Activated naive CD4-positive, alpha-beta T cell treated with anti-CD3 and anti-CD28 coated beads, Interleukin-2, amount 50 U/mL, for 24 hours (primary cell): Measurements from ENCODE around the gene PRKCQ.
"Not testable (repeated sequence)": the region's sequence is repeated elsewhere in the genome, so short reads cannot be mapped to it uniquely, and the experiment has no call there.

Experiments used
- H3K27ac Mint-ChIP-seq: one replicate; pipeline ENCODE4 v1.8.0; 2021; ENCODE audit warnings: mild to moderate bottlenecking, mixed read lengths
- H3K27me3 Mint-ChIP-seq: one replicate; pipeline ENCODE4 v1.8.0; 2021; ENCODE audit warnings: mixed read lengths
- H3K36me3 Mint-ChIP-seq: one replicate; pipeline ENCODE4 v1.8.0; 2021; ENCODE audit warnings: mixed read lengths
- H3K4me1 Mint-ChIP-seq: one replicate; pipeline ENCODE4 v1.8.0; 2021; ENCODE audit warnings: mixed read lengths
- H3K4me3 Mint-ChIP-seq: one replicate; pipeline ENCODE4 v1.8.0; 2021; ENCODE audit warnings: mild to moderate bottlenecking, mixed read lengths
- H3K9me3 Mint-ChIP-seq: one replicate; pipeline ENCODE4 v1.8.0; 2021; ENCODE audit warnings: mixed read lengths

The PRKCQ gene

DNA sequence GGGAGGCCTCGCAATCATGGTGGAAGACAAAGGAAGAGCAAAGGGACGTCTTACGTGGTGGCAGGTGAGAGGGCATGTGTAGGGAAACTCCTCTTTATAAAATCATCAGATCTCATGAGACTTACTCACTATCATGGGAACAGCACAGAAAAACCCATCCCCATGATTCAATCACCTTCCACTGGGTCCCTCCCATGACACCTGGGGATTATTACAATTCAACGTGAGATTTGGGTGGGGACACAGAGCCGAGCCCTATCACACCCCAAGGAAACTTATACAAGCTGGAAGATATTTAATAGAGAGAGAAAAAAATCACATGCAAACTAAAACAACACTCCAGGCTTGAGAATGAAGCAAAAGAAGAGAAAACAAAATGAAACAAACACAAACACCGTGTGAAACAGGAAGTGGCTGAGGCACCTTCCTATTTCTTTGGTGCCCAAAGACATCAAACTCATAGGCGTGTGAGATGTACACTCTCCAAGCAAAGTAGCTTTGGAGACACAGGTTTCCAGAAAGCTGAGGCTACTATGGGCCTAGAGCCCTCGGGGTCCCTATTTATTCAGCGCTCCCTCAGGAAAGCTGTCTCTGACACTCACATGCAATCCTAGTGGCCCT lies 97.2 kb downstream of the PRKCQ start:
- Mint-ChIP-seq H3K9me3 (peaks cover 5% of the 10 kb centered on the region), H3K27me3 (no peaks in the 10 kb centered on the region), H3K4me1 (peaks cover 46% of the 10 kb centered on the region), H3K4me3 (peak overlapping the region; percentile 30), H3K27ac (peak overlapping the region; percentile 38), H3K36me3 (peaks cover 32% of the 10 kb centered on the region)

DNA sequence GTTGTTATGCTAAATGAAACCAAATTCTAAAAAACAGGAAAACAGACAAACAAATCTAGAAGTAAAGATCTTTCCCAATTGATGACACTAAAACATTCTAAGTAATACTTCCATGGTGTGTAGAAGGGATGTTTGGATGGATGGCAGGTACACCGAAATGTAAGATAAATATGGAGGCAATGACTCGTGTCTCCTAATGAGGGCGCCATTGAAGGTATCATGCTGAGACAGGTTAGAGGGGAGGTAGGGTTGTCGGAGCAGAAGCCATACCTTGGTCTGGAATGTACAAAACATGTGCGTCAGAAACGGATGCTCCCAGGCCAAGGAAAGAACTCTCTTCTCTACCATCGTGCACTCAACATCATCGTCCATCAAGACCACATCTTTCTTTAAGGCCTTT lies 101.4 kb downstream of the PRKCQ start:
- Mint-ChIP-seq H3K27ac (no peak overlapping the region), H3K4me1 (peaks cover 58% of the 10 kb centered on the region), H3K4me3 (no peak overlapping the region), H3K36me3 (peaks cover 39% of the 10 kb centered on the region), H3K27me3 (no peaks in the 10 kb centered on the region), H3K9me3 (peaks cover 4% of the 10 kb centered on the region)

DNA sequence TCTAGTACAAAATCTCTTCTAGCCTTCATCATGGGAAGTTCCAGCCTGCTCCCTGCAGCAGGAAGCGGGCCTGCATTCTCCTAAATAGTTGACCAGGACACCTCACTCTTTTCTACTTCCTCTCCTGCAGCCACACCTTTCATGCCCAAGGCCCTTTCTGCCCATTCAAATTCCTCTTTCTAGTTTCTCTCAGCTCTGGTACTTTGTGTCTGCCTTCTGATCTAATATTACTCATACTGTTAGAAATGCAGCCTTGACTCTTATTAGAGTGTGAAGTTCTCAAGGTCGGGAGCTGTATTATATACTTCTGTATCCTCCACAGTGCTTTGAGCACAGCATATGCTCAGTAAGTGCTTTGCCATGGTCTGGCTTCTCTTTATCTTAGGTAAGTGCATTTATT lies 103.1 kb downstream of the PRKCQ start:
- no peaks in the 10 kb centered on the region for H3K27me3 Mint-ChIP-seq
- H3K27ac Mint-ChIP-seq: peak overlapping the region; percentile 9
- peaks cover 25% of the 10 kb centered on the region for H3K36me3 Mint-ChIP-seq
- H3K4me1 Mint-ChIP-seq: peaks cover 56% of the 10 kb centered on the region
- no peaks in the 10 kb centered on the region for H3K9me3 Mint-ChIP-seq
- no peak overlapping the region for H3K4me3 Mint-ChIP-seq

DNA sequence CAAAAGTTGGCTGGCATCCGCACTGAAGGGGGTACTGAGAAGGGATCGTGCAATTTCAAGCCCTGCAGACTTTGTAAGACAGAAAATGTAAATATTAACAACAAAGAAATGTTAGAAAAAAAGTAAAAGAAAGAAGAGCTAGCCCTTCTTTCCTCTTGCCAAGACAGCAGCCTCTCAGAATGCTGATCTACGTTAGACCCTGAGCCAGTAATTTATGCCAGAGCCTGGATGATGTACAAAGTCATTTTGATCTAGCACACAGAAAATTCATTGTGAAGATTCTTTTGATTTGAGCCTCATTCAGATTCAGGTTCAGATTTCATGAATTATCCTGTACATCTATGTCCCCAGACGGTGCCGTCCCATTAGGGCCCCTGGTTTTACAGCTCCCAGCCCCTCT lies 105.2 kb downstream of the PRKCQ start:
- peak overlapping the region; percentile 12 for H3K4me3 Mint-ChIP-seq
- peaks cover 35% of the 10 kb centered on the region for H3K36me3 Mint-ChIP-seq
- H3K9me3 Mint-ChIP-seq: no peaks in the 10 kb centered on the region
- H3K27ac Mint-ChIP-seq: peak overlapping the region; percentile 87
- peaks cover 71% of the 10 kb centered on the region for H3K4me1 Mint-ChIP-seq
- no peaks in the 10 kb centered on the region for H3K27me3 Mint-ChIP-seq

DNA sequence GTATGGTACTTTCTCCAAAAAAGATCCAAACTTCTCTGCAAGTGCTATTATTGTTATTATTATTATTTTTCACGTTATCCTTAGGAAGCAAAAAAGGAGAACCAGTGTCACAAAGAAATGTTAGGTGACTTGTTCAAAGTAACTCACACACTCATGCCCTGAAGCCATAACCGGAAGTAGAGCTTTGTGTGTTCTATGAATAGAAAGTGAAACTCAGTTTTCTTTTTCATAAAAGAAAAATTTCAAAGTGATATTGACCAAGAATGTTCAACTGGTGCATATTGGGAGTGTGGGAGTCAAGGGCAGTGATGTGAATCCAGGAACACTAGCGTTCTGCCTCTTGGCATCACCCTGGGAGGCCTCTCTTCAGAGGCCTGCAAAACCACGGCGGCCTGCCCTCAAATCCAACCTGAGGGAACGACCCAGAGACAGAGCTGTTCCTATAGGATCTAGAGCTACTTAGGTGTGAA lies 106.1 kb downstream of the PRKCQ start:
- Mint-ChIP-seq H3K9me3 (no peaks in the 10 kb centered on the region), H3K27ac (peak overlapping the region; percentile 99), H3K4me3 (peak overlapping the region; percentile 92), H3K36me3 (peaks cover 38% of the 10 kb centered on the region), H3K27me3 (no peaks in the 10 kb centered on the region), H3K4me1 (peaks cover 71% of the 10 kb centered on the region)

DNA sequence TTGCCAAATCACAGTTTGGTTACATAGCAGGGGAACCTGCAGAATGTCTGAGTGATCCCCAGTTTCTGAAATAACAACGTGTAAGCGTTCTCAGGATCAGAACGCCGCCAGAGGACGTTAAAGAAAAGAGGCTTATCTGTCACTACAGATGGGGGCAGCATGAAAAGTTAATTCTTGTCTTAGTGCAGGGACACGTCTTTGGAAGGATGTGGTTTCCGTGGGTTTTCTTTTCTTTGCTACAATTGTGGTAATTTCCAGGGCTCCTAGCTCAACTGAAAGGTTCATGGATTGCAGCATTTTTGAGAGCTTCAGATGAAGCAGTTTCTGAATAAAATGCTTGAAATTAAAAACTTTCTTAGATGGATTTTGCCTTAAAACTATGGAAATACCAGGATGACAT lies 106.6 kb downstream of the PRKCQ start:
- H3K36me3 Mint-ChIP-seq: peaks cover 34% of the 10 kb centered on the region
- H3K4me3 Mint-ChIP-seq: peak overlapping the region; percentile 75
- H3K27ac Mint-ChIP-seq: peak overlapping the region; percentile 78
- no peaks in the 10 kb centered on the region for H3K9me3 Mint-ChIP-seq
- H3K4me1 Mint-ChIP-seq: peaks cover 71% of the 10 kb centered on the region
- no peaks in the 10 kb centered on the region for H3K27me3 Mint-ChIP-seq

DNA sequence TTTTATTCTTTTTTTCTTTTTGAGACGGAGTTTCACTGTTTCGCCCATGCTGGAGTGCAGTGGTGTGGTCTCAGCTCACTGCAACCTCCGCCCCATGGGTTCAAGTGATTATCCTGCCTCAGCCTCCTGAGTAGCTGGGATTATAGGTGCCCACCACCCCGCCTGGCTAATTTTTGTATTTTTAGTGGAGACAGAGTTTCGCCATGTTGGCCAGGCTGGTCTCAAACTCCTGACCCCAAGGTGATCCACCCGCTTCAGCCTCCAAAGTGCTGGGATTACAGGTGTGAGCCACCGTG lies 107.4 kb downstream of the PRKCQ start:
- H3K4me3 Mint-ChIP-seq: peak overlapping the region; percentile 15
- H3K27ac Mint-ChIP-seq: peak overlapping the region; percentile 59
- not testable (repeated sequence) for H3K9me3 Mint-ChIP-seq, H3K27me3 Mint-ChIP-seq
- H3K36me3 Mint-ChIP-seq: peaks cover 29% of the 10 kb centered on the region
- peaks cover 76% of the 10 kb centered on the region for H3K4me1 Mint-ChIP-seq

DNA sequence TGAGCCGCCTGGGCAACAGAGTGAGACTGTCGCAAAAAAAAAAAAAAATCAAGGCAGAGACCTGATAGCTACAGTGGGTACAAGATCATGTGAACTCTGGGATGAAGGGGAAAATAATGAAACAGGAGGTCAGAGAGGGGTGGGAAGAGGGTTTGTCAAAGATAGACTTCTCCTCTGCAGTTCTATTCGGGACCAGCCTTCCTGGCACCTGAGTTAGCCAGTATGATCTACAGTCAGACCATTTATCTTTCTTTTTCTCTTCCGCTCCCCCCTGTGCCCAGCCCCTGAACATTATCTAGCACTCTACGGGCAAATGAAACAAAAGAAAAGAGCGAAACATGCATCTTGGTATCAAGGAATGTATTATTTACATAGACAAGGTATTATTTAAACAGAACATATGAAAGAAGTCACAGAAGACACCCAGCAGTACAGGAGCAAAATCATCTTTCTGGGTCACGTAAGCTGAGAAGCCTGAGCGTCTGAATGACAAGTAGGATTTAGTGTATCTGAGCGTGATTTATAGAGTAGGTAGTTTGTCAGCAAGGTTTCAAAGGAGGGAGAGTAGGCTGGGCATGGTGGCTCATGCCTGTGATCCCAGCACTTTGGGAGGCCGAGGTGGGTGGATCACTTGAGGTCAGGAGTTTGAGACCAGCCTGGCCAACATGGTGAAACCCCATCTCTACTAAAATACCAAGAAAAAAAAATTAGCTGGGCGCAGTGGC lies 109.0 kb downstream of the PRKCQ start:
- Mint-ChIP-seq H3K4me3 (peak overlapping the region; percentile 20), H3K36me3 (peaks cover 31% of the 10 kb centered on the region), H3K4me1 (peaks cover 69% of the 10 kb centered on the region), H3K9me3 (no peaks in the 10 kb centered on the region), H3K27ac (peak overlapping the region; percentile 59), H3K27me3 (no peaks in the 10 kb centered on the region)

DNA sequence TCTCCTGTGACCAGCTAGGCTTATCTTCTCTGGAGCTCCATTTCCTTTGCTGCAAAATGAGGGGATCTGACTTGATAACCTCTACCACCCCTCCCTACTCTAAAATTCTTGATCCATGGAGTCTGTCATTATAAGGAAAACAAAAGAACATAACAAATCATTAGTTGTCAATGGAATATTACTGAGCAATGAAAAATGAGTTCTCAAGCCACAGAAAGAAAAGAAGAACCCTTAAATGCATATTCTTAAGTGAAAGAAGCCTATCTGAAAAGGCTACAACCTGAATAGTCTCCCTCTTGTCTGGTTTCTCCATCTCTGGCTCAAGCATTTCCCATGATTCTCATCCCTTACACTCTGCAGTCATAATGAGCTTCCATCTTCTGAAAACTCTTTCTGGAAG lies 110.4 kb downstream of the PRKCQ start:
- H3K4me3 Mint-ChIP-seq: no peak overlapping the region
- H3K27me3 Mint-ChIP-seq: no peaks in the 10 kb centered on the region
- H3K9me3 Mint-ChIP-seq: no peaks in the 10 kb centered on the region
- H3K4me1 Mint-ChIP-seq: peaks cover 68% of the 10 kb centered on the region
- no peak overlapping the region for H3K27ac Mint-ChIP-seq
- H3K36me3 Mint-ChIP-seq: peaks cover 31% of the 10 kb centered on the region

DNA sequence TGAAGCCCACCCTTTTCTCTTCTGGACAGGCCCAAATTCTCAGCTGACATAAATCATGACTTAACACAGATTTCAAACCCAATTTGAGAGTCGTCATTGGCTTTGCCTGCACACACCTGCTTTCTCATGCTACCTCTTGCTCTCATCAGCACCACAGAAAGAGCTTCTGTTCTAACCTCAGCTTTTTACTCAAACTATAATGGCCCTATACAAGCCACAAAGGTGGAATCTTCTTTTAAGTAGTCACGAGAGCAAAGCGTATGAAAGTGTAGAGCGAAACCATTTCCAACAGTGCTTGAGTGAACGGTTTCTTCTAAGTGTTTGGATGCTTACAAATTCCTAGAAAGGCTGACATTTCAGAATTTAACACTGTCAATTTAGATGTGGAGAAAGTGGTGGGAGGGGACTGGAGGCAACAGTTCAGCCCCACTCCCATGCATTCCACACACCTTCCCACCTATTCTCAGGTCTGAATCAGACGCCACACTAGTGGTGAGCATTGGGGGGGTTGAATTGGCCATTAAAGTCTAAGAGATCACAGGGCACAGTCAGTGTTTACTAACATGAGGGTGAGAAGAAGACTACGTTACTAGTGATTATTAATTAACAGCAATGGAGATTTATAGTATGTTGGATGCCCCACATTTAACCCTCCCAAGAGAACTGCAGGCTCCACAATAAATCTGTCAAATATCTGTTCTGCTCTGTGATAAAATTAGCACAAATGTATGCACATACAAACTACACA lies 114.0 kb downstream of the PRKCQ start:
- Mint-ChIP-seq H3K36me3 (peaks cover 28% of the 10 kb centered on the region), H3K27me3 (no peaks in the 10 kb centered on the region), H3K9me3 (peaks cover 1% of the 10 kb centered on the region), H3K4me1 (peaks cover 39% of the 10 kb centered on the region), H3K4me3 (peak overlapping the region; percentile 45), H3K27ac (peak overlapping the region; percentile 80)

DNA sequence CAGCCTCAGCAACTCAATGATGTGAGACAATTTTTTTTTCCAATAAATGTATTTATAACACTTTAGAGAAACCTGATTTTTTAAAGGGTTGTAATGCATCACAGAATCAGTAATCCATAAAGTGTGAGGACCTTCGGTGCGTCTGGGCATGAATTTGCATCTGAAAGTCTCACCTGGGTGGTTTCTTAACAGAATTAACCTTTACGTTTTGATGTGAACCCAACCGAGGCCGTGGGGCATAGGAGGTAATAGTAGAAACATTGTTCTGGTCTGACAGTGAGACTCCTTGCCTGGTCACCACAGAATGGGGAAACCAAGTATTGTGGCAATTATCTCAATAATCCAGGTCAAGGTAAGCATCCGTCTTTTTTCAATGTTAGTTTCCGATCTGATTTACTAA lies 114.6 kb downstream of the PRKCQ start:
- peak overlapping the region; percentile 80 for H3K27ac Mint-ChIP-seq

DNA sequence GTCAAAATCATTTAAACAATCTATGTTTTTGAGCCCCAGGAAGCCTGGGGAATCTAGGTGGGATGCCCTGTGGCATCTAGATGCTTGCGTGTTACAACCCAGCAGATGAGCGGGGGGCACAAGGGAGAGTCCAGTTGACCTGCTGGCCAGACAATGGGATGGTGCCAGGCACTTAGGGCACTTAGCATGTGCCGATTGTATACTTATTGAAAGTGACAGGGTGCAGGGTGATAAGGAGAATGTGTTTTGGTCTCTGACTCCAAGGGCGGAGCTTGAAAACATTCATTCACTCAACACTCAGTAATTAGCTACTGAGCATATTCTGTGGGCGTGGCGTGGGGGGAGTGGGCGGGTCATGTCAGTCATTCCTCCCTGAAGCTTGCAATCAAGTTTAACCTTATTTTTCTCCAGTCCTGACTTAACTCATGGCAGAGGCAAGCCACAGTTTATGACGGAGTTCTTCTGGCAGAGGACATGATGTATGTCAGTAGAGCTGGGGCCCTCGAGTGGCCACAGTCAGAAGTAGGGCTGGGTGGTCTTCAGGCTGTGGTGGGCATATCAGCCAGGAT lies 115.1 kb downstream of the PRKCQ start:
- Mint-ChIP-seq H3K27me3 (no peaks in the 10 kb centered on the region), H3K4me3 (no peak overlapping the region), H3K27ac (no peak overlapping the region), H3K9me3 (peaks cover 5% of the 10 kb centered on the region), H3K4me1 (peaks cover 31% of the 10 kb centered on the region), H3K36me3 (peaks cover 30% of the 10 kb centered on the region)

More for the DNA sequence above, 114.6 kb downstream of the PRKCQ start:
- Mint-ChIP-seq H3K4me3 (peak overlapping the region; percentile 45), H3K27me3 (no peaks in the 10 kb centered on the region), H3K4me1 (peaks cover 35% of the 10 kb centered on the region), H3K36me3 (peaks cover 30% of the 10 kb centered on the region), H3K9me3 (peaks cover 5% of the 10 kb centered on the region)

DNA sequence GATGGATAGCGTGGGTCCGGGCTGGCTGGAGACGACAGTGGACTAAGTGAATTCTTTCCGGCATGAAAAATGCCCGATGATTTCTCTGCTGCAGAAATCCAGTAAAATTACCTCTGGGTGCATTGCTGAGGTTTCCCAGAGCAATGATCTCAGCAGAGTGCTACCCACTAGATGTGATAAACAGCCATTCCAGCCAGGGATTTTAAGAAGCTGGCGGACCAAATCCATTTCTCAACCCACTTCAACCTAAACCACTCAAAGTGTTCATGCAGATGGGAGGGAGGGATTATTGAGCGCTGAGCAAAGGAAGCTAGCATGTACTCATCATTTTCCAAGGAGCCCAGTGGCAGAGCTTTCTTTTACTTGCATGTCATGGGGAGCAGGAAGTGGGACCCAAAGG lies 116.7 kb downstream of the PRKCQ start:
- H3K4me1 Mint-ChIP-seq: peaks cover 38% of the 10 kb centered on the region
- no peaks in the 10 kb centered on the region for H3K27me3 Mint-ChIP-seq
- H3K4me3 Mint-ChIP-seq: no peak overlapping the region
- no peak overlapping the region for H3K27ac Mint-ChIP-seq
- peaks cover 5% of the 10 kb centered on the region for H3K9me3 Mint-ChIP-seq
- H3K36me3 Mint-ChIP-seq: peaks cover 36% of the 10 kb centered on the region

DNA sequence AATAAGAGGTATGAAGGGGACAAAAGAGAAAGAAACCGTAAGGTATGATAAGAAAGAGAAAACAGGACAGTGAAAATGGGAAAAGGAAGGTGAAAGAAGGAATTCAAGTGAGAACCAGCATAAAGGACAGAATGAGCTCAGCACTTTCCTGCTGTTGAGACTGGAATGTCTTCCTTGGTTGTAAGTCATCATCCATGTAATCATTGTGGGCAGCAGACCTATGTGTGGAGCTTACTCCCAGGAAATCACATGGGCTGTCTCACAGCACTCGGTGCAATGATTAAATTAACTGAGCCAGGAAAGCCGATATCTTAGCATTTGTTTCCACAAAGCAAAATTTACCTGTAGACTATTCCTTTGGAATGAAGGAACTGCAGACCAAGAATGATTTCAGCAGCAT lies 118.1 kb downstream of the PRKCQ start:
- Mint-ChIP-seq H3K4me3 (no peak overlapping the region), H3K27ac (peak overlapping the region; percentile 56), H3K9me3 (peaks cover 5% of the 10 kb centered on the region), H3K36me3 (peaks cover 43% of the 10 kb centered on the region), H3K27me3 (no peaks in the 10 kb centered on the region), H3K4me1 (peaks cover 29% of the 10 kb centered on the region)

DNA sequence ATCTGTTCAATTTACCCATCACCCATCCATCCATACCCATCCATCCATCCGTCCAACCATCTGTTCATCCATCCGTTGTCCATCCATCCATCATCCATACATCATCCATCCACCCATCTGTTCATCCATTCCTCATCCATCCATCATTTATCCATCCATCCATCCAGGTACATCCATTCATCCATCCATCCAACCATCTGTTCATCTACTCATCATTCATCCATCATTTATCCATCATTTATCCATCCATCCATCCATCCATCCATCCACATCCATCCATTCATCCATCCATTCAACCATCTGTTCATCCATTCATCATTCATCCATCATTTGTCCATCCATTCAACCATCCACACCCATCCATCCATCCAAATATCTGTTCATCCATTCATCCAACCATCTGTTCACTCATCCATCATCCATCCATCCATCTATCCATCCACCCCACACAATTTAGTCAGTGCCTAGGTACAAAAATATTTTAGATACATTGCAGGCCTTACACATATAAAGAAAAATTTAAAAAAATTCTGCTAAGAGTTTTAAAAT lies 119.1 kb downstream of the PRKCQ start:
- H3K4me1 Mint-ChIP-seq: peaks cover 23% of the 10 kb centered on the region
- H3K4me3 Mint-ChIP-seq: no peak overlapping the region
- peaks cover 50% of the 10 kb centered on the region for H3K36me3 Mint-ChIP-seq

More for the DNA sequence above, 119.1 kb downstream of the PRKCQ start:
- Mint-ChIP-seq H3K27me3 (no peaks in the 10 kb centered on the region), H3K9me3 (peaks cover 5% of the 10 kb centered on the region), H3K27ac (no peak overlapping the region)
